Activated naive CD8-positive, alpha-beta T cell treated with anti-CD3 and anti-CD28 coated beads, Interleukin-2, amount 10 ng/mL, durations not matched to agents 7 days and 5 days (primary cell): Measurements from ENCODE around the gene LRRC10. TPM values are rescaled to one million over a fixed set of nuclear protein-coding genes. Genes with fewer than 3 reads are reported as not detected.

ENCODE experiments used
- ATAC-seq: fragments of 150-1000 bp; cut with Tn5 transposase; one replicate; pipeline ENCODE4 v1.10.0; 2021; ENCODE audit warnings: low read depth, moderate library complexity
- POLR2A ChIA-PET: fragments of 350-600 bp; sonication (Branson Sonifier 250); formaldehyde crosslinking; loops from one replicate; lab custom pipeline; 2021; ENCODE audit warnings: antibody characterized with exemption; lab: Charles Lee
- DNase-seq: peaks from one replicate; pipeline ENCODE4 v3.0.0; 2021
- H3K27ac Mint-ChIP-seq: one replicate; pipeline ENCODE4 v1.8.0; 2022; ENCODE audit warnings: mild to moderate bottlenecking, mixed read lengths
- H3K27me3 Mint-ChIP-seq: one replicate; pipeline ENCODE4 v1.8.0; 2022; ENCODE audit warnings: mild to moderate bottlenecking, moderate library complexity, mixed read lengths
- H3K36me3 Mint-ChIP-seq: one replicate; pipeline ENCODE4 v1.8.0; 2021; ENCODE audit warnings: mild to moderate bottlenecking, mixed read lengths
- H3K4me1 Mint-ChIP-seq: one replicate; pipeline ENCODE4 v1.8.0; 2021; ENCODE audit warnings: mixed read lengths
- H3K4me3 Mint-ChIP-seq: one replicate; pipeline ENCODE4 v1.8.0; 2022; ENCODE audit warnings: mild to moderate bottlenecking, moderate library complexity, mixed read lengths
- H3K9me3 Mint-ChIP-seq: one replicate; pipeline ENCODE4 v1.8.0; 2021; ENCODE audit warnings: mixed read lengths
- total RNA-seq, 2 experiments: library from RNA; stranded (reverse); gene quantifications; one replicate each; pipeline ENCODE4 v1.2.3, GENCODE V29; 2021

LRRC10 gene, protein sequence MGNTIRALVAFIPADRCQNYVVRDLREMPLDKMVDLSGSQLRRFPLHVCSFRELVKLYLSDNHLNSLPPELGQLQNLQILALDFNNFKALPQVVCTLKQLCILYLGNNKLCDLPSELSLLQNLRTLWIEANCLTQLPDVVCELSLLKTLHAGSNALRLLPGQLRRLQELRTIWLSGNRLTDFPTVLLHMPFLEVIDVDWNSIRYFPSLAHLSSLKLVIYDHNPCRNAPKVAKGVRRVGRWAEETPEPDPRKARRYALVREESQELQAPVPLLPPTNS
- total RNA-seq, result not detected

DNA sequence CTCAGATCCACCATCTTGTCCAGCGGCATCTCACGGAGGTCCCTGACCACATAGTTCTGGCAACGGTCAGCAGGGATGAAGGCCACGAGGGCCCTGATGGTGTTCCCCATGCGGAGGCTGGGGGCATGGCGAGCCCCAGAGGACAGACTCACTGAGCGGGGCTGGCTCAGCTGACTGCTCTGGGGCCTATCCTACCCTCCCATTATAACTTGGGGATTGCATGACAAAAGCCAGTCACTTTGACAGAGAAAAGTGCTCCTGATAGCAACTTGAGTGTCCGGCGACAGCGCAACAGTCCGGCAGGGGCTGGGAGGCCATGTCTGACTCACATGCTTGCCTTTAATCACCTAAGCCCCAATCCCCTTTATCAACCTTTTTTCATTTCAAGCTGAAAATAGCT is at the start of gene LRRC10:
TSS of gene LRRC10 (minus strand) at position 179 of the 400 bp plus-strand sequence. CDS start at position 110, 69 bp downstream.
- DNase-seq, result no peak
- no peaks in the 10 kb centered on the region for H3K36me3 Mint-ChIP-seq
- POLR2A ChIA-PET, result no interaction called here

GRCh38 chr12:69660164-69660863 is 49.6 kb upstream of the LRRC10 start:
- no peak for ATAC-seq
- POLR2A ChIA-PET, result interaction anchor here (0.6 kb wide), 1 partner anchor 8 kb away, joined by 3 read pairs; no protein-coding TSS in a partner anchor

More for the DNA sequence above, at the start of gene LRRC10:
- Mint-ChIP-seq H3K27ac (no peak within 1 kb of the TSS), H3K27me3 (peaks cover 8% of the 10 kb centered on the region), H3K9me3 (no peaks in the 10 kb centered on the region), H3K4me1 (peaks cover 1% of the 10 kb centered on the region), H3K4me3 (no peak within 1 kb of the TSS)
- ATAC-seq, result no peak

DNA sequence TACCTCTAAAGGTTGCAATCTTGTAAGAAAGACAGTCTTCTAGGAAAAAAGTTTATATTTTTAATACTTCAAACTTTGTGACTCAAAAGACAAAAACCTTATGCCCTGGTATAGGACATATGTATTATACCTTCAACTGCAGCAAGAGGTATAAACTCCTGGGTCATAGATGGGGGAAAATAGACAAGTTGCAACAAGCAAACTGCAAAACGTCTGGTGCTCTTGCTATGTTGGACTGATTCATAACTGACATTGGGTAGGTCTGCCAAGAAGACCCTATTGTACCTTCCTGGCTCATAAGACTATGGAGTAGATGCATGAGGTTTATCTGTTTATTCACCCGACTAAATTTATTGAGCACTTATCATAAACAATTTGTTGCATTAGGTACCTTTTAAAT is 47.5 kb upstream of the LRRC10 start:
- H3K9me3 Mint-ChIP-seq, result no peaks in the 10 kb centered on the region
- POLR2A ChIA-PET, result no interaction called here
- no peak for ATAC-seq
- H3K4me3 Mint-ChIP-seq, result no peak overlapping the region
- H3K4me1 Mint-ChIP-seq, result no peaks in the 10 kb centered on the region
- no peaks in the 10 kb centered on the region for H3K36me3 Mint-ChIP-seq
- peaks cover 22% of the 10 kb centered on the region for H3K27me3 Mint-ChIP-seq
- DNase-seq, result no peak
- no peak overlapping the region for H3K27ac Mint-ChIP-seq

More at GRCh38 chr12:69660164-69660863, 49.6 kb upstream of the LRRC10 start:
- Mint-ChIP-seq H3K4me3 (no peak overlapping the region), H3K27me3 (peaks cover 27% of the 10 kb centered on the region), H3K27ac (no peak overlapping the region), H3K4me1 (no peaks in the 10 kb centered on the region), H3K9me3 (no peaks in the 10 kb centered on the region), H3K36me3 (no peaks in the 10 kb centered on the region)
- no peak for DNase-seq

GRCh38 chr12:69657376-69658137 is 46.9 kb upstream of the LRRC10 start:
- no peak overlapping the region for H3K4me3 Mint-ChIP-seq
- H3K36me3 Mint-ChIP-seq, result no peaks in the 10 kb centered on the region
- H3K9me3 Mint-ChIP-seq, result no peaks in the 10 kb centered on the region
- DNase-seq (no peak), ATAC-seq (no peak)
- H3K4me1 Mint-ChIP-seq, result no peaks in the 10 kb centered on the region
- POLR2A ChIA-PET, result no interaction called here
- H3K27me3 Mint-ChIP-seq, result peaks cover 22% of the 10 kb centered on the region
- no peak overlapping the region for H3K27ac Mint-ChIP-seq

DNA sequence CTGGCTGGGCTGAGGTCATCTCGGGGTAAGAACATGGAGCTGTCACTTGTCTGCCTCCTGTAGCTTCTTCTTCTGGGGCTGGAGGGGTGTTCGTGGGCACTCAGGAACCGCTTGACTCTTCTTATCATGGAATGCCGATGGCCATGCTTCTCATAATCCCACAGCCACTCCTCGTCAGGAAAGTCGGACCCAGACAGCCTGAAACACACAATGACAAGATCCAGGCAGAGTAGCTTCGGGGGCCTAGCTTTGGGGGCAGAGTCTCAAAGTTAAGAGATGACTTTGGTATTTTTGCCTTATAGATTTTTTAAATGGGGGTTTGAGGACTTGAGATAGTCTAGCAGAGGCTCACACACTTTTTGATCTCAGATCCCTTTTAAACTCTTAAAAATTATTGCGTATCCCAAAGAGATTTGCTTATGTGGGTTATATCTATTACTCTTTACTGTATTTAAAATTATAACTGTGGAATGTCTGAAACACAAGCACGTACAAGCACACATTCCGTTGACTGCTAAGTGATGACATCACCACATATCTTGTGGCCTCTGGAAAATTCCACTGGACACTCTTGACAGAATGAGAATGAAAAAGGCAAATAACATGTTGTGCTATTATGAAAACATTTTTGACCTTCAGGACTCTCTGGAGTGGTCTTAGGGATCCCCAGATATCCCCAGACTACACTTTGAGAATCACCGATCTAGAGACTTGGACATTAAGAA is 45.1 kb upstream of the LRRC10 start:
- Mint-ChIP-seq H3K27ac (no peak overlapping the region), H3K27me3 (peaks cover 17% of the 10 kb centered on the region), H3K4me3 (no peak overlapping the region), H3K4me1 (no peaks in the 10 kb centered on the region), H3K9me3 (no peaks in the 10 kb centered on the region), H3K36me3 (no peaks in the 10 kb centered on the region)
- POLR2A ChIA-PET, result no interaction called here
- no peak for ATAC-seq
- DNase-seq, result no peak

GRCh38 chr12:69653703-69654102 is 43.0 kb upstream of the LRRC10 start:
- no peaks in the 10 kb centered on the region for H3K9me3 Mint-ChIP-seq
- H3K4me3 Mint-ChIP-seq, result no peak overlapping the region
- H3K27ac Mint-ChIP-seq, result no peak overlapping the region
- H3K4me1 Mint-ChIP-seq, result no peaks in the 10 kb centered on the region
- peaks cover 14% of the 10 kb centered on the region for H3K27me3 Mint-ChIP-seq
- POLR2A ChIA-PET, result no interaction called here
- DNase-seq (no peak), ATAC-seq (no peak)
- H3K36me3 Mint-ChIP-seq, result no peaks in the 10 kb centered on the region

- H3K27me3 Mint-ChIP-seq, result peaks cover 17% of the 10 kb centered on the region
- no peaks in the 10 kb centered on the region for H3K4me1 Mint-ChIP-seq
- no peaks in the 10 kb centered on the region for H3K36me3 Mint-ChIP-seq
- POLR2A ChIA-PET, result interaction anchor here (0.7 kb wide), 1 partner anchor 8 kb away, joined by 3 read pairs; no protein-coding TSS in a partner anchor
- DNase-seq (no peak), ATAC-seq (no peak)
- no peak overlapping the region for H3K4me3 Mint-ChIP-seq
- no peaks in the 10 kb centered on the region for H3K9me3 Mint-ChIP-seq
- no peak overlapping the region for H3K27ac Mint-ChIP-seq
These were observed 41.2 kb upstream of the LRRC10 start for GRCh38 chr12:69651922-69652321.

DNA sequence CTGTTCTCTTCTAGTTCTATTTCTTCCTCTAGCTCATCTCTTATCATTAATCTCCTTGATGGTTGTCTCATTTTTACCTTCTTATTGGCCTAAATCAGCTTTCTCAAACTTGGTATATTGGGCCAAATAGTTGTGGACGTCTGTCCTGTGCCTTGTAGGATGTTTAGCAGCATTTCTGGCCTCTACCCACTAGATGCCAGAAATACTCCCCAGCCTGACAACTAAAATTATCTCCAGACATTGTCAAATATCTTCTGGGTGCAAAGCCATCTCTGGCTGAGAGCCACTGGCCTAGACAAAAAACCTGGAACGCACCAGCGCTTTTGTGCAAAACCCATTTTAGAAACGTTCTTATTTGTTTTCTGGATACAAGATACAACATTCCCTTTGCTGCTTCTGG is 38.8 kb upstream of the LRRC10 start:
- no peaks in the 10 kb centered on the region for H3K4me1 Mint-ChIP-seq
- no peaks in the 10 kb centered on the region for H3K36me3 Mint-ChIP-seq
- POLR2A ChIA-PET, result no interaction called here
- DNase-seq, result no peak
- H3K27ac Mint-ChIP-seq, result no peak overlapping the region
- H3K27me3 Mint-ChIP-seq, result peaks cover 17% of the 10 kb centered on the region
- H3K9me3 Mint-ChIP-seq, result no peaks in the 10 kb centered on the region
- ATAC-seq, result no peak
- no peak overlapping the region for H3K4me3 Mint-ChIP-seq

GRCh38 chr12:69648476-69648875 is 37.8 kb upstream of the LRRC10 start:
- POLR2A ChIA-PET, result no interaction called here
- Mint-ChIP-seq H3K4me3 (no peak overlapping the region), H3K36me3 (no peaks in the 10 kb centered on the region), H3K9me3 (no peaks in the 10 kb centered on the region), H3K27me3 (peaks cover 17% of the 10 kb centered on the region), H3K4me1 (no peaks in the 10 kb centered on the region), H3K27ac (no peak overlapping the region)
- DNase-seq, result no peak
- ATAC-seq, result no peak

GRCh38 chr12:69647178-69647577 is 36.5 kb upstream of the LRRC10 start:
- Mint-ChIP-seq H3K4me3 (no peak overlapping the region), H3K27ac (no peak overlapping the region), H3K36me3 (no peaks in the 10 kb centered on the region), H3K27me3 (peaks cover 17% of the 10 kb centered on the region), H3K4me1 (no peaks in the 10 kb centered on the region), H3K9me3 (no peaks in the 10 kb centered on the region)
- no peak for DNase-seq
- no peak for ATAC-seq
- POLR2A ChIA-PET, result no interaction called here

DNA sequence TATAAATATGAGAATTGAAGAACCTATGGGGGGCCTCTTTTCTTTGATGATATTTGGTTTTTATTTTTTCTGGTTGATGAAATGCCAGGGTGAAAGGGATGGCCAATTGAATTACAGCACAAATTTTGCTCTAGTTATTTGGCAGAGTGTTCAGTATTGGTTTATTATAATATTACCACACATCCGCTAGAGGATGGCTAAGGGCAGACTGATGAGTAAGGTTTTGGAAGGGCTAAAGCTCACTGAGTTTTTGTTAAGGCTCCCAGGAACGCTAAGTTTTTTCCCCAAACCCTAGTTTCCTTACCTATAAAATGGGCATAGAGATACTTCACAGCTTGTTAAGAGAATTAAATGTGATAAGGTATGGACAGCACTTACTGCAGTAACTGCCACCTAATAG is 34.3 kb upstream of the LRRC10 start:
- peaks cover 8% of the 10 kb centered on the region for H3K27me3 Mint-ChIP-seq
- H3K4me1 Mint-ChIP-seq, result no peaks in the 10 kb centered on the region
- POLR2A ChIA-PET, result no interaction called here
- DNase-seq, result no peak
- H3K36me3 Mint-ChIP-seq, result no peaks in the 10 kb centered on the region
- H3K27ac Mint-ChIP-seq, result no peak overlapping the region
- no peak for ATAC-seq
- no peaks in the 10 kb centered on the region for H3K9me3 Mint-ChIP-seq
- H3K4me3 Mint-ChIP-seq, result no peak overlapping the region

- H3K27ac Mint-ChIP-seq, result no peak overlapping the region
- POLR2A ChIA-PET, result no interaction called here
- H3K4me3 Mint-ChIP-seq, result no peak overlapping the region
- peaks cover under 1% of the 10 kb centered on the region for H3K4me1 Mint-ChIP-seq
- H3K36me3 Mint-ChIP-seq, result no peaks in the 10 kb centered on the region
- DNase-seq (no peak), ATAC-seq (no peak)
- H3K9me3 Mint-ChIP-seq, result no peaks in the 10 kb centered on the region
- H3K27me3 Mint-ChIP-seq, result peaks cover 5% of the 10 kb centered on the region
These were observed 33.8 kb upstream of the LRRC10 start for GRCh38 chr12:69644511-69644910.

- POLR2A ChIA-PET, result no interaction called here
- ATAC-seq (no peak), DNase-seq (no peak)
- Mint-ChIP-seq H3K9me3 (no peaks in the 10 kb centered on the region), H3K4me3 (no peak overlapping the region), H3K27me3 (peaks cover 5% of the 10 kb centered on the region), H3K4me1 (peaks cover 1% of the 10 kb centered on the region), H3K36me3 (no peaks in the 10 kb centered on the region), H3K27ac (no peak overlapping the region)
These were observed 31.8 kb upstream of the LRRC10 start for GRCh38 chr12:69642531-69642930.
